ENCODE data around the gene SPIRE2. TPM values are rescaled to one million over a fixed set of nuclear protein-coding genes. Genes with fewer than 3 reads are reported as not detected.

The SPIRE2 gene
- total and polyA plus RNA-seq, 9 of the 15 experiments (the other 6 are each of a cell fraction or from before 2014, with no cell fraction given): 0.70 to 7.5 (median 4.6) TPM

GRCh38 chr16:89784406-89784805 lies 43.9 kb upstream of the SPIRE2 start (continued):
- TF ChIP-seq ZFP36 (IDR thresholded peaks at IDR 0.05; ENCODE audit: low read depth, low read length, partially characterized antibody) (no peak), EP400 (IDR thresholded peaks at IDR 0.05) (no peak), DIDO1 (tag; IDR thresholded peaks at IDR 0.05; ENCODE audit: low read depth) (no peak), HNRNPLL (IDR thresholded peaks at IDR 0.05; ENCODE audit: low read depth, low read length, poor library complexity, severe bottlenecking) (no peak)

GRCh38 chr16:89785523-89786155 lies 42.6 kb upstream of the SPIRE2 start:
- peaks cover 88% of the 10 kb centered on the region; the same call in 2 of the 3 replicates for H3K36me3 ChIP-seq (ENCODE audit: control insufficient read depth, insufficient read depth, low read length)

More at GRCh38 chr16:89785523-89786155, 42.6 kb upstream of the SPIRE2 start:
- Histone ChIP-seq H3K4me1 (replicated peaks in 1 of 2; ENCODE audit: control insufficient read depth in 2 of 2, insufficient read depth in 2 of 2, low read length in 2 of 2) (peaks cover 6 to 9% of the 10 kb centered on the region in 2 experiments; a peak in 4 of 5 replicates), H4K20me1 (replicated peaks; ENCODE audit: control insufficient read depth, insufficient read depth, low read length) (peaks cover 4% of the 10 kb centered on the region; the same call in 1 of the 2 replicates), H3K4me3 (no peak overlapping the region), H3K9me3 (replicated peaks; ENCODE audit: control insufficient read depth, insufficient read depth, low read depth, low read length) (no peaks in the 10 kb centered on the region), H3K27me3 (ENCODE audit: control insufficient read depth in 2 of 2, insufficient read depth in 2 of 2, low read length in 2 of 2) (no peaks in the 10 kb centered on the region), H2AFZ (ENCODE audit: low read depth, low read length) (no peak overlapping the region), H3K9me1 (ENCODE audit: control insufficient read depth, insufficient read depth, low read length) (no peaks in the 10 kb centered on the region), H3K79me2 (ENCODE audit: control insufficient read depth, insufficient read depth, low read length) (no peaks in the 10 kb centered on the region; the same call in 2 of the 3 replicates), H3K9ac (ENCODE audit: insufficient read depth in 1 of 2, low read depth in 2 of 2, low read length in 2 of 2) (no peak overlapping the region), H3K27ac (ENCODE audit: extremely low read depth, low read depth, low read length) (no peak overlapping the region), H3K4me2 (ENCODE audit: insufficient read depth, low read length) (no peak overlapping the region)
- DNase-seq (ENCODE audit: extremely low read depth in 1 of 4, low spot score in 3 of 4): no peak
- CTCF ChIA-PET (ENCODE audit: low intra/inter-chr PET ratio): no interaction called here
- POLR2A ChIA-PET: interaction anchor here (1.4 kb wide), 1 partner anchor 23 kb away, joined by 4 read pairs; no protein-coding TSS in a partner anchor
- no peak for ATAC-seq
- intact Hi-C loops (cut with micrococcal nuclease) (no loop called here), in situ Hi-C loops (cut with MboI) (no loop called here)
- FAIRE-seq: no peak
- WGBS (ENCODE audit: insufficient coverage, low coverage, missing lambda C conversion rate): 85% methylated on average over 9 of the region's 11 CpGs
- no peak for TF ChIP-seq ZBTB5 (IDR thresholded peaks at IDR 0.05)
- no peak for TF ChIP-seq ARID3A (IDR thresholded peaks at IDR 0.05; ENCODE audit: borderline replicate concordance, low read depth, low read length)
- no peak for TF ChIP-seq ZNF124 (CRISPR knock-in tag; IDR thresholded peaks at IDR 0.05)
- TF ChIP-seq ZNF277 (CRISPR knock-in tag; IDR thresholded peaks at IDR 0.05; ENCODE audit: borderline replicate concordance): no peak
- TF ChIP-seq CEBPG (CRISPR knock-in tag; IDR thresholded peaks at IDR 0.05): no peak
- no peak for TF ChIP-seq CEBPG (tag; conservative IDR thresholded peaks at IDR 0.05 in 1 of 2, IDR thresholded peaks at IDR 0.05 in 1 of 2)
- no peak for TF ChIP-seq CREB1 (IDR thresholded peaks at IDR 0.05)
- TF ChIP-seq CREB1 (CRISPR knock-in tag; IDR thresholded peaks at IDR 0.05): no peak
- TF ChIP-seq SIN3A (IDR thresholded peaks at IDR 0.05; ENCODE audit: borderline replicate concordance in 2 of 2, control insufficient read depth in 1 of 2, low read depth in 2 of 2, low read length in 2 of 2): no peak
- BruUV-seq (replicated peaks): no TSS peak

All from K562 (cell line).